ENCODE data around the gene TMEM41B.
"Not testable (repeated sequence)": the region's sequence is repeated elsewhere in the genome, so short reads cannot be mapped to it uniquely, and the experiment has no call there.

TMEM41B gene, protein sequence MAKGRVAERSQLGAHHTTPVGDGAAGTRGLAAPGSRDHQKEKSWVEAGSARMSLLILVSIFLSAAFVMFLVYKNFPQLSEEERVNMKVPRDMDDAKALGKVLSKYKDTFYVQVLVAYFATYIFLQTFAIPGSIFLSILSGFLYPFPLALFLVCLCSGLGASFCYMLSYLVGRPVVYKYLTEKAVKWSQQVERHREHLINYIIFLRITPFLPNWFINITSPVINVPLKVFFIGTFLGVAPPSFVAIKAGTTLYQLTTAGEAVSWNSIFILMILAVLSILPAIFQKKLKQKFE
- 50.1 to 51.3 reads per million in 2 donors for total RNA-seq

DNA sequence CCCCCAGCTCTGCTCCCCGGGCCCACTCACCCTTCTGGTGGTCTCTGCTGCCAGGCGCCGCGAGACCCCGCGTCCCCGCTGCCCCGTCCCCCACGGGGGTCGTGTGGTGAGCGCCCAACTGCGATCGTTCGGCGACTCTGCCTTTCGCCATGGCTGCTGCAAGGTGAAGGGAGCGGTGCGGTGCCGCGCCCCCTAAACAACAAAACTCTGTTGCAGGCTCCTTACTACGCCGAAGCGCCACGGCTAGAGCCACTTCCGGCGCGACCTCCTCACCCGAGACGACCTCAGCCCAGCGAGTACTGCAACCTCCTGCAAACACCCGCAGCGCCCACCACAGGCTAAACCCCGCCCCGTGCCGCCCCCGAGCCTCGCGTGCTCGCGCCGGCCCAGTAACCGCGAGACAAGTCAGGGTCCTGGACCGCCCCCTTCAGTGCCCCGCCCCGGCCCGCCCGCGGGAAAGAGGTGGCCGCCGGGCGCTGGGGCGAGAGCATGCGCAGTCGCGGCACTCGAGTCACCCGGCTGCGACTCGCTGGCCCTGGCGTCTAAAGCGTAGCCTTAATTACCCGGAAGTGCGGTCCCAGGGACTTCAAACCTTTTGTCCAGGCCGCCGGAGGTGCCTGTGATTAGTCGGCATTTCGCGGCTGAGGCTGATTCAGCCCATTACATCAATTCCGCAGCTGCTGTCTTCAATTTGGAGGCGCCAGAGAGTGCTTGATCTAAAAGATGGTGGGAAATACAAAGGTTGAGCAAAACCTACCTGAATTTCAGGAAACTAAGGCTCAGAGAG lies at the start of gene TMEM41B:
TSS of gene TMEM41B (minus strand) at position 303 of the 787 bp plus-strand sequence. CDS start at position 151, 152 bp downstream.
- peak; percentile 100 for DNase-seq

DNA sequence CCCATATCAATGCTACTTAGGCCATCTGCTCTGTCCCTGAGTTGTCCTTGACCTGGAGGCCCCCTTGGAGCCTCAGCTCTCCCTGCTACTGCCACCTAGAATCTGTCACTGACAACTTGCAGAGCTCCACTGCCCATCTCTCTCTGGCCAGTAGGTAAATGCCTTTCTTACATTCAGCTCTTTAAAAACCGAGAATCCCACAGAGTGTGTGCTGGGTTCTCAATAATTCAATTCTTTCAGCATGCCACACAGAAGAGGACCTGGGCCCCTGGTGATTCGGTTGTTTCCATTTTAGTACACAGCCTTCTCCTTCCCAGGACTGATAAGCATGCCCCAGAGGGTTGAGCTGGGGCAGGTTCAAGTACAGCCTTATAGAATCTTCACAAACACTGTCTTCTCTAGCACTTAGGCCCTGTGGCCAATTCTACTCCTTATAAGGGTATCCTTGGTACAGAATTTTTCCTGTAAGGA lies 48.0 kb upstream of the TMEM41B start:
- no peak for DNase-seq

DNA sequence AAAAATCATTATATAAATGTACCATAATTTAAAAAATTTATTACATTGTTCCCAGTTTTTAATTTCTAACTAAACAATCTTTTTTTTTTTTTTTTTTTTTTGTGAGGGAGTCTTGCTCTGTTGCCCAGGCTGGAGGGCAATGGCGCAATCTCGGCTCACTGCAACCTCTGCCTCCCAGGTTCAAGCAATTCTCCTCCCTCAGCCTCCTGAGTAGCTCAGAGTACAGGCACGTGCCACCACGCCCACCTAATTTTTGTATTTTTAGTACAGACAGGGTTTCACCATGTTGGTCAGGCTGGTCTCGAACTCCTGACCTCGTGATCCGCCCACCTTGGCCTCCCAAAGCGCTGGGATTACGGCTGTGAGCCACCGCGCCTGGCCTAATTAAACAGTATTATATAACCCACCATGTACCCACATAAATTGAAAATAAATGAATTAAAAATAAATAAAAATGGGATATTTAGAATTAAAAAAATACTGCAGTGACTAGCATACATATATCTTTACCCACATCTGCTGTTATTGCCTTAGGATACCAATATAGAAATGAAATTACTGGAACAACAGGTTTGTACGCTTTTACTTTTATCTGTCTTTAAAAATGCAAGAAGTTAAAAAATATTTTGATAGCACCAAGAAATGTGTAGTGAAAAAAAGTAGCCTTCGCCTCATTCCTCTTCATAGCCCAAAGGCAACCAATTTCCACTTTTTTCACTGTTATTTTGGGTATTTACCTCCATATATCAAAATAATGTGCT lies 46.6 kb upstream of the TMEM41B start:
- not testable (repeated sequence) for DNase-seq

DNA sequence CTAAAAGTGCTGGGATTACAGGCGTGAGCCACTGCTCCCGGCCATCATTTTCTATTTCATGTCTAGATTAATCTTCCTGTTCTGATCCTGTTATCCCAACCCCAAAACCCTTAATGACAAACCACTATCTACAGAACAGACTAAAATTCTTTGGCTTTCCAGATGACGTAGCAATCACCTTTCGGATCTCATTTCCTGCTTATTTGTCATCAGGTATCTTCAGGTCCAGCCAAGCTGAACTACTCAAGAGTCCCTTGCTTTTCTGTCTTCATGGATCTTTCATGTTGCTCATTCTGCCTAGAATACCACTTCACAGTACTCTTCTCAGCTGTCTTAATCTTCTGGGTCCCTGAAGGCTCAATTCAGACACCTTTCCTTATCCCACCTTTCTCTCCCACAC lies 42.6 kb upstream of the TMEM41B start:
- DNase-seq = no peak

DNA sequence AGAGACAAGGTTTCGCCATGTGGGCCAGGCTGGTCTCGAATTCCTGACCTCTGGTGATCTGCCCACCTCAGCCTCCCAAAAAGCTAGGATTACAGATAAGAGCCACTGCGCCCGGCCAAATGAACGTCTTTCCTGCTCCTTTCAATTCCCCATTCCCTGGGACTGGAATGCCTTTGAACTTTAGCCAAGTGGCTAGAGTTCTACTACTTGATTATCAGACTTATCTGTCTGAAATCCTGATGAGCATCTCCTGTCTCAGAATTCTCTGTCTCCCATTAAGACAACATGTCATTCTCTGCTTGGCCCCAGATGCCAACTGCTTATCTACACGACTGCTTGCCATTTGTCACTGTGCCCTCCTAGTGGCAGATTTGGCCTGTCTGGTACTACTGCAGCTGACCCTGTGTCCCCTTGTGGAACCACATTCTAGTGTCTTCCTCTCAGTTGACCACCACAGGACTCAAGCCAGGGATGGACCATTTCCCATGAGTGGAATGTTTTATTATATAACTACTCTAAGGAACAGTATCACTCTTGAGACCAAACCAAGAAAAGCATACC lies 37.0 kb upstream of the TMEM41B start:
- no peak for DNase-seq

DNA sequence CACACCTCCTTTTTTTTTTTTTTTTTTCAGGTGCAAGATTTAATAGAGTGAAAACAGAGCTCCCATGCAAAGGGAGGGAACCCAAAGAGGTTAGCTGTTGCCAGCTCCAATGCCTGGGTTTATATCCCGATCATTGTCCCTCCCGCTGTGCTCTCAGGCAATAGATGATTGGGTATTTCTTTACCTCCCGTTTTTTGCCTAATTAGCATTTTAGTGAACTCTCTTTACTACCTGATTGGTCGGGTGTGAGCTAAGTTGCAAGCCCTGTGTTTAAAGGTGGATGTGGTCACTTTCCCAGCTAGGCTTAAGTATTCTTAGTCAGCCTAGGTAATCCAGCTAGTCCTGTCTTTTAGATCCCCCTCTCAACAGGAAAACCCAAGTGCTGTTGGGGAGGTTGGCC lies 33.4 kb upstream of the TMEM41B start:
- not testable (repeated sequence) for DNase-seq

DNA sequence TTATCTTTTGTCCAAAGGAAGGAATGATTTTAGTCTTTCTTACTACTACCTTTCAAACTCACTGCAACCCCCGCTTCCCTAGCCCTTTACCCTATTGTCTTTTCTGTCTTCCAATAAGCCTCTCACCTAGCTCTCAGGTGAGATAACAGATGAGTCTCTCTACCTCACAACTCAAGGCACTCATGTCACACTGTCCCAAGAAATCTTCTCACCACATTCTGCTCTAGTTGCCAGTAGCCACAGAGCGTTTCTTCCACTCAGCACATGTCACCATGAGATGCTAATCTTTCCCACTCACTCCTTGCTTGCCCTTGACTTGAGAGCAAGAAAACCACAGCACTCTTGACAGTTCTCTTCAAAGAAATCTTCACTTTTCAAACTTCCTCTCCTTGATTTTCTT lies 32.7 kb upstream of the TMEM41B start:
- no peak for DNase-seq

DNA sequence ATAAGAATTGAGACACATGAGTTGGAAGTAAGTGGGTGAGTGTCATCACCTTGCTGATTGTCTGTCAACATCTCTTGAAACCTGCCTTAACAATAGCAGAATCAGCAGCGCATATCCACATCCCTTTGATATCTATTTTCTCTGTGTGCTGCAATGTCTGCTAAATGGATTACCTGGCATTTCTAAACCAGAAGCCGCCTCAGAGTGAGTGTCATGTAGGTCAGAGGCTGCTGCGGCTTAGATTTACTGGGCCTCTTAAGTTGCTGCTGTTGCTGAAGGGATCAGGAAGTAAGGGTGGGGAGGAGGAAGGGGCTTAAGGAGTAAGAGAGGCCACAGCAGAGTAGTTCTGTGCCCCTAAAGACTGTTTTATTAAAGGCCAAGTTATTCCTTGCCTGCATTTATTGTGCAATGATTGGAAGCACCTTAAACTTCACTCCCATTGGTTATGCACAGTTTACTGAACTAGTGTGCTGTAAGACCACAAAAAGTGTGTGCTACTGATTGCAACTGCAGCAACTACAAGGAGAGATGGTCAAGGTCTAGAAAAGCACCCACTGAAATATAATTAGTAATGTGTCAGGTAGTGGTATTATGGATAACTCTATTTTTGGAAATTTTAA lies 29.8 kb upstream of the TMEM41B start:
- DNase-seq = no peak

DNA sequence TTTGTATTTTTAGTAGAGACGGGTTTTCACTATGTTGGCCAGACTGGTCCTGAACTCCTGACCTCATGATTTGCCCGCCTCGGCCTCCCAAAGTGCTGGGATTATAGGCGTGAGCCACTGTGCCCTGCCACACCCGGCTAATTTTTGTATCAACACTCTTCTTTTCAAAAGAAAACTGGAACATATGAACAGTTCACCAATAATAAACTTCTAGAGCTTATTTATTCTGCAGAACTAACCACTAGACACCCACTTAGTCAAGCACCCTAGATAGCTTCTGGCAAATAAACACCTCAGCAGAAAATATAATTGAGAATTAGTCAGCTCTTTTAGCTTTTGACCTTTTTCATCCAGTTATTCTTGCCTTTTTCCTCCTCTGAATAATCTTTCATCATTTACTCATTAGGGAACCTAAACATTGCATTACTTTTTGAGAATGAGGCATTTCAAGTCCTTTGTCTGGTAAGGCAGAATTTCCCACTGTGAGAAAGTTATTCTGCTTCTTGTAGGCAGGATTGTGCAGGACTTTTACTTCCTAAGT lies 27.3 kb upstream of the TMEM41B start:
- DNase-seq = no peak

DNA sequence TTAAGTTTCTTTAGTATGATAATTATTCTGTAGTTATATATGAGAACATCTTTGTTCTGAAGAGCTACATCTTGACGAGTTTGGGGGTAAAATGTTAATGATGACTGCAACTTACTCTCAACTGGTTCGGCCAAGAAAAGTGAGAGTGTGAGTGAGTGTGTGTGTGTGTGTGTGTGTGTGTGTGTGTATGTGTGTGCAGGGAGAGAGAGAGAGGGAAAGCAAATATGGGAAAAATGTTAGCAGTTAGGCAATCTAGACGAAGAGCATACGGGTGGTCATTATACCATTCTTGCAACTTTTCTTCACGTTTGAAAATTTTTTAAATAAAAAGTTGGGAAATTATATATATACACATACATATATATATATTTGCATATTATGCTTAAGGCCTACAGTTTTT lies 18.3 kb upstream of the TMEM41B start:
- DNase-seq = no peak

DNA sequence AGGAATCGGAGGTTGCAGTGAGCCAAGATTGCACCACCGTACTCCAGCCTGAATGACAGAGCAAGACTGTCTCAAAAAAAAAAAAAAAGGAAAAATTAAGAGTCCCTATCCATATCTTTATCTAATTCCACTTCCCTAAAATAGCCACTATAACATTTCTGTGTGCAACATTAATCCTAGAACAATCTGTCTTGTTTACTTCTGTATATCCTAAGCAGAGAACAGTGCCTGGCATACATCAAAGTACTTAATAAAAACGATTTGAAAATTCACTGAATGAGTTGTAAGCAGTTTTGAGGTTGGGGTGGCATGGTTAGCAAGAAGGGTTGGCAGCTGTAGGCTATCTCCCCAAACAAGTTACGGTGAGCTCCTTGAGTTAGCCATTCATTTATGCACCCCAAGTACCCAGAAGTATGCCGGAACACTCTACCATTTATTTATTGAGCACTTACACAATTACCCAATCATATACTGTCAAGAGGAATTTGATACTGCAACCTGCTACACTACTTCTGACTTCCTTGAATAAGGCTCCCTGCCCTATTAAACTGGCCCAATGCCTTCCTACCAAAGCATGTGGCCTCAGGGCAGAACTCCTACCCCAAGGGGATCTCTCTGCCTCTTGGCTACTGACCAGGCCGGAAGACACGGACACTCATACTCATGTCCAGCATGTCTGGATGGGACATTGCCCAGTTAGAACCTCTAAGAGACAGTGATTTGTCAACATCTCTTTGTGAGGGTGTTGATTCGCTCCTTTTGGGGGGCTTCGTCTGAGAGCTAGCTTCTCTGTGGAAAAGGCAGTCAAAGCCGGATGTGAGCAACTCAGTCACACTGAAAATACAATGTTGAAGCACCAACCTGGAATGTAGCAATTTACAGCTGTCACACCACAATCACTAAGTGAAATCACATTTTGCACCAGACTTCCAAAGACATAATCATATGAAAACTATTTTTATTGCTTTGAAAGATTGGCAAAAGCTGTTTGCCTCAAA lies 16.3 kb upstream of the TMEM41B start:
- DNase-seq = no peak

DNA sequence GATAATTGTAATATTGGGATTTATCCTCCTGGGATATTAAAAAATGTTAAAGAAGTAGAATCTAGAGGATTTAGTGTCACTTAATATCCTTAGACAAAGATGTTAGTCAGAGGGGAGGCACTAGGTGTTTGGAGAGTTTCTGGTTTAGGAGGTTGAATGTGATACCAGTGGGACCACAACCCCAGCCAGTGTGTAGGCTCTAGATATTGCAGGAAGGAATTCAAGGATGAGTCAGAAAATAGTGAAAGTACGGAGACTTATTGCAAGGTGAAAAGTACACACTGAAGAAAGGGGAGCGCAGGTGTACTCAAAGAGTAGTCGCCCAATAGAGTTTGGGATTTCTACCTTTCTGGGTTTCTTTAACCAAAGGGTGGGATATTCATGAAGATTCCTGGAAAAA lies 5.7 kb upstream of the TMEM41B start:
- no peak for DNase-seq

DNA sequence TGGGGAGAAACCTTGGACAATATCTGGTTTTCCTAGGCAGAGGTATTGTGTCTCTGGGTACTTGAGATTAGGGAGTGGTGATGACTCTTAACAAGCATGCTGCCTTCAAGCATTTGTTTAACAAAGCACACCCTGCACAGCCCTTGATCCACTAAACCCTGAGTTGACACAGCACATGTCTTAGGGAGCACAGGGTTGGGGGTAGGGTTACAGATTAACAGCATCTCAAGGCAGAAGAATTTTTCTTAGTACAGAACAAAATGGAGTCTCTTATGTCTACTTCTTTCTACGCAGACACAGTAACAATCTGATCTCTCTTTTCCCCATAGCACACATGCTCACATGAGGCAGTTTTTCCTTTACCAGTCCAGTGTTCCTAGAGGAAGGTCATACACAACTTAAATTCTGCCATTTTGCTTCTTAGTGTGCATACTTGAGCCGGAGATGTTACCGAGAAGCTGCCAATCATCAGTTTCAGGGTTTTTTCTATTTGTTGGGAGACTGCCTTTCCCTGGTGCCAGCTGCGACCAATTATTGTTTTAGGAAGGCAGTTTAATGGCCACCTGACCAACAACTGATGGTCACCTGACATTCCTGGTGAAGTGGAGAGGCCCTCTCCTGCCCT lies 5.1 kb upstream of the TMEM41B start:
- not testable (repeated sequence) for DNase-seq

DNA sequence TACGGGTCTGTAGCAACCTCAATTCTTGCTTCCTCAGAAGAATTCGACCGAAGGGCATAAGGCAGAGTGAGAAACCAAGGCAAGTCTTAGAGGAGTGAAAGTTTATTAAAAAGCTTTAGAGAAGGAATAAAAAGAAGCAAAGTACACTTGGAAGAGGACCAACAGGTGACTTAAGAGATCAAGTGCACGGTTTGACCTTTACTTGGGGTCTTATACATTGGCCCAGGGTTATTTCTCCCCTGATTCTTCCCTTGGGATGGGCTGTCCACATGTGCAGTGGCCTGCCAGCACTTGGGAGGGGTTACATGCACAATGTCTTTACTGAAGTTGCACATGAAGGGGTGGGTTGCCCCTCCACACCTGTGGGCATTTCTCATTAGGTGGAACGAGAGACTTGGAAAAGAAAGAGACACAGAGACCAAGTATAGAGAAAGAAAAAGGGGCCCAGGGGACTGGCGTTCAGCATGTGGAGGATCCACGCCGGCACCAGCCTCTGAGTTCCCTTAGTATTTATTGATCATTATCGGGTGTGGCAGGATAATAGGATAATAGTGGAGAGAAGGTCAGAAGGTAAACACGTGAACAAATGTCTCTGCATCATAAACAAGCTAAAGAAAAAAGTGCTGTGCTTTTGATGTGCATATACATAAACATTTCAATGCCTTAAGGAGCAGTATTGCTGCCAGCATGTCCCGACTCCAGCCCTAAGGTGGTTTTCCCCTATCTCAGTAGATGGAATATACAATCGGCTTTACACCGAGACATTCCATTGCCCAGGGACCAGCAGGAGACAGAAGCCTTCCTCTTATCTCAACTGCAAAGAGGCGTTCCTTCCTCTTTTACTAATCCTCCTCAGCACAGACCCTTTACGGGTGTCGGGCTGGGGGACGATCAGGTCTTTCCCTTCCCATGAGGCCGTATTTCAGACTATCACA lies 4.3 kb upstream of the TMEM41B start:
- DNase-seq = not testable (repeated sequence)

DNA sequence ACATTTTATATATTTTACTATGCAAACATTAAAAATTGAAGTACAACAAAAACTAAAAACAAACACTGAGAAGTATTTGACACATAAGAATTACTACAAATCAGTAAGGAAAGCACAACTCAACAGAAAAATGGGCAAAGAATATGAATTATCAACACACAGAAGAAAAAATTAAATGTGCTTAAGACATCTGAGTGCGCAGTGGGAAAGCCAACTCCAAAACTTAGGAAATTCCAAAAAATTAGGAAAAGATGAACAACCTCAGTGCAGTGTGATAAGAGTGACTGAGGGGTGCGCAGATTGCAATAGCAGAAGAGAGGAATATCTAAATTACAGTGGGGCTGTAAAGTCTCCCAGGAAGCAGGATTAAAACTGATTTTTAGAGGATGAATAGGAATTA lies 1.9 kb upstream of the TMEM41B start:
- DNase-seq = no peak

DNA sequence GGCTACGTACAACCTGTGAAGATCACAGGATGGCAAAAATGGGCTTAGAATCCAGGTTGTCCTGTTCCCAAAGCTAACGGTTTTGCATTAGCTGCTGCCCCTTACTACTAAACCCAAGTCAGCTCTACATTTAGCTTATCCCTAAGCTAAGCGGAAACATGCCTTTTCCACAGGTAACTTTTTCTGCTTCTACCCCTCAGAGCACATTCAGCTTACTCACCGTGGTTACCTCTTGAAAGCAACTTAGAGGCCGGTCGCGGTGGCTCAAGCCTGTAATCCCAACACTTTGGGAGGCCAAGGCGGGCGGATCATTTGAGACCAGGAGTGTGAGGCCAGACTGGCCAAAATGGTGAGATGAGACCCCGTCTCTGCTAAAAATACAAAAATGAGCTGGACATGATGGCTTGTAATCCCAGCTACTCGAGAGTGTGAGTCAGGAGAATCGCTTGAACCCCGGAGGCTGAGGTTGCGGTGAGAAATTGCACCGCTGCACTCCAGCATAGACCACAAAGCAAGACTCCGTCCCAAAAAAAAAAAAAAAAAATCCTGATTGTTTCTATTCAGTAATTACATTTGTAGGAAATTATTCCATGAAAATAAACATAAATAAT lies 790 bp upstream of the TMEM41B start:
- DNase-seq = no peak

DNA sequence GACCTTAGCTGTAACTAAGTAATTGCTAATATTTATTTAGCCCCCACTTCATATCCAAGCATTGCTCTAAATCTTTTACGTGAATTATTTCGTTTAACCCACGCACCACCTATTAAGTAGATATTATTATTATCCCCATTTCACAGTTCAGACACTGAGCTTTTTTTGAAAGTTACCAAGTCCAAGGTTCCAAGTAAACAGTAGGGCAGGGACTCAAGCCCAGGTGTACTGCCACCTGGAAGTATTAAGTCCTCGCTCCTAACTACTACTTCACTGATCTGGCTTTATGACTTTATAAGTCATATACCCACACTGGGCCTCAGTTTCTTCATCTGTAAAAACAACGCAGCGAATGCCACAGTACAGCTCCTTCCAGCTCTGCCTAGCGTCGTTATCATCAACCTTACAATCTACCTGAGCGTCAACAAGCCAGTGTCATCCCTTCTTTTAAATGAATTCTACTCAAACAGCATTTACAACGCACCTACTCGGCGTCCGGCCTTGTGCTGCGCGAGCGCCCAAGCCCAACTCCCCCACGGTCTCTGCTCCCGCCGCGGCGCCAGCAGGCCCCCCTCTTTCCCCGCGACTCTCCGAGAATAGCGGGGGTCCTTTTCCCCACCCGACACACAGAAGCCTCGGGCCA lies 624 bp downstream of the TMEM41B start:
- no peak for DNase-seq

DNA sequence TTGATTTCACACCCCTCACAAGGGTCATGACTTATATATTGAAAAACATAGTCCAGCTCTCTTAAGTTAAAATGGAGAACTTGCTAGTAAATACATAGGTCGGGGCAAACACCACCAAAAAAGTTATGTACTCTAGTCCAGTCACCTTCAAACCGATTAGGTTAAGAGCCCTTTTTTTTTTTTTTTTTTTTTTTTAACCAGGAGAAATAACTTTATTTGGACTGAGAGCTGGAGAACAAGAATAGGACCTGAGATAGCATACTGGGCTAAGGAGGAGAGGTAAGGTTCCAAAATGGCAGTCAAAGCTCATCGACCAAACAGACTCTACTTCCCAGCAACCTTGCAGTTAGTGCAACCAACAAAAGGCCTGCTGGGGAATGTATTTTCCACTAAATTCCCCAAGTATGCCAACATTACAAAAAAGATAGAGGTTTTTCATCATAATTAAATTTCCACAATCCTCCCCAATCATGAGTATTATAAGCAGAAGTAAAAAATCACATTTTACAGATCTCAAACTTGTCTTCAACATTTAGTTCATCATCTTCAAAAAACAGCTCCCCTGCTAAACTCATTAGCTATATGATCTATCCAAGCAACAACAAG lies 3.8 kb downstream of the TMEM41B start:
- no peak for DNase-seq
